GM12878 (cell line): ENCODE results near the gene KCNQ1OT1. TPM values are rescaled to one million over a fixed set of nuclear protein-coding genes. Genes with fewer than 3 reads are reported as not detected.

Source experiments
- BCL11A ChIP-seq: IDR thresholded peaks from 2 replicates; pipeline ENCODE4 v1.6.1; 2011; ENCODE audit warnings: low read depth, low read length
- CBX5 ChIP-seq: sonication (generic); IDR thresholded peaks from 2 replicates; pipeline ENCODE4 v1.6.1; 2016; ENCODE audit warnings: low read depth, moderate library complexity, mild to moderate bottlenecking, inconsistent platforms
- CHD2 ChIP-seq: IDR thresholded peaks from 2 replicates; pipeline ENCODE4 v1.6.1; 2011; ENCODE audit warnings: low read depth, low read length, improper control_type of control experiment, borderline replicate concordance
- GABPA ChIP-seq: IDR thresholded peaks from 2 replicates; pipeline ENCODE4 v1.6.1; 2014; ENCODE audit warnings: antibody characterized with exemption, low read depth, mild to moderate bottlenecking, inconsistent platforms
- JUND ChIP-seq: IDR thresholded peaks from 2 replicates; pipeline ENCODE4 v1.6.1; 2012; ENCODE audit warnings: low read depth, mild to moderate bottlenecking, low read length, improper control_type of control experiment, moderate library complexity
- MYB ChIP-seq: fragments of 150-350 bp; IDR thresholded peaks from 2 replicates; pipeline ENCODE4 v1.6.1; 2014; ENCODE audit warnings: mild to moderate bottlenecking, low read depth, low read length, borderline replicate concordance
- PRDM15 ChIP-seq: fragments of 450-650 bp; formaldehyde crosslinking; IDR thresholded peaks from 2 replicates; pipeline ENCODE4 v1.4.0; 2020; ENCODE audit warnings: mild to moderate bottlenecking, moderate library complexity
- RAD21 ChIP-seq: IDR thresholded peaks from 2 replicates; pipeline ENCODE4 v1.6.1; 2011; ENCODE audit warnings: mild to moderate bottlenecking, low read depth, low read length, moderate library complexity; ENCODE audit not compliant: insufficient read depth
- SKIL ChIP-seq: fragments of 450-650 bp; IDR thresholded peaks from 2 replicates; pipeline ENCODE4 v1.6.1; 2017; ENCODE audit warnings: mild to moderate bottlenecking, low read depth, inconsistent platforms; ENCODE audit not compliant: poor library complexity, severe bottlenecking
- SMARCA5 ChIP-seq: fragments of 450-650 bp; IDR thresholded peaks from 2 replicates; pipeline ENCODE4 v1.6.1; 2017; ENCODE audit warnings: mild to moderate bottlenecking
- ZBED1 ChIP-seq: IDR thresholded peaks from 2 replicates; pipeline ENCODE4 v1.6.1; 2016; ENCODE audit warnings: borderline replicate concordance
- ZNF274 ChIP-seq: IDR thresholded peaks from one replicate; pipeline ENCODE4 v1.8.0; 2011; ENCODE audit not compliant: insufficient read length, insufficient read depth
- ZSCAN29 ChIP-seq: fragments of 450-650 bp; IDR thresholded peaks from 2 replicates; pipeline ENCODE4 v1.6.1; 2017; ENCODE audit warnings: mild to moderate bottlenecking, moderate library complexity
- polyA plus RNA-seq, 11 experiments: library from polyadenylated mRNA; depleted of rRNA in 4 of 11; unstranded in 6 of 11; stranded (reverse) in 5 of 11; fragments of >200 nt; fragmentation: Nextera tagmentation in 4 of 11; fragmentation: Illumina TruSeq in 1 of 11; extraction: Ambion mirVana in 4 of 11; extraction: Trizol in 1 of 11; gene quantifications; 1 replicate in 1 of 11; 2 replicates in 10 of 11; pipeline versions ENCODE4 v1.2.1 to v1.2.3, GENCODE V29; 2011 to 2016; ENCODE audit warnings: inconsistent platforms in 2 of 11, missing spikeins in 2 of 11, low read depth in 1 of 11
- total RNA-seq, 4 experiments: library from RNA; depleted of rRNA in 3 of 4; stranded (reverse); fragments of >200 nt in 3 of 4; fragmentation: Illumina TruSeq in 1 of 4; extraction: Trizol in 1 of 4; gene quantifications; 2 replicates each; pipeline versions ENCODE4 v1.2.1 to v1.2.3, GENCODE V29; 2013 to 2021
- TF ChIP-seq, protein P1 (sequence below): IDR thresholded peaks from 2 replicates; pipeline ENCODE4 v1.6.1; 2012; ENCODE audit warnings: low read depth, low read length, improper control_type of control experiment

The KCNQ1OT1 gene
- total and polyA plus RNA-seq, 10 of the 15 experiments (the other 5 are each of a cell fraction or from before 2014, with no cell fraction given): 0.02 to 1.6 (median 0.41) TPM

DNA sequence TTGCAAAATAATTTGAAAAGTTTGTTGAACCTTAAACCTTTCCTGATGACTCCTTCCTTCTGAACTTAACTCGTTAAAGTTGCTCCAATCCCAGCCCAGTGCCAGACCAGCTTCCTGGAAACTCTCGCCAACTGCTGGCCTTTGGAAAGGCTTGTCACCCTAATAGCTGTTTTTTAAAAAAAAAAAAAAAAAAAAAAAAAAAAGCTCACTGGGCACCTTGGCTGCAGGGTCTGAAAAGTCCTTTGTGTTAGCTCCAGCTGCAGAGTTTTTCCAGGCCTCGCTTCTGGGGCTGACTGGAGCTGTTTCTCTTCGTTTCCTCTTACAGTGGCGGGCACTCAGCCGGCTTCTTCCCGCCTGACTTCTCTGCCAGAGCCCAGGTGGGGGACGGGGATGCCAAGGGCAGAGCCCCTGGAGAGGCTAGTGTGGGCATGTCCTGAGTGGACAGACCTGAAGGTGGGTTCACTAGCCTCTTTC is 25.1 kb downstream of the KCNQ1OT1 start (continued):
- TF ChIP-seq CHD2 (no peak), SKIL (no peak), ZNF274 (no peak), ZSCAN29 (no peak), GABPA (no peak), BCL11A (no peak), ZBED1 (no peak), JUND (no peak), RAD21 (no peak), MYB (no peak), SMARCA5 (no peak), PRDM15 (CRISPR knock-in tag) (no peak), CBX5 (no peak)
- TF ChIP-seq, protein P1, sequence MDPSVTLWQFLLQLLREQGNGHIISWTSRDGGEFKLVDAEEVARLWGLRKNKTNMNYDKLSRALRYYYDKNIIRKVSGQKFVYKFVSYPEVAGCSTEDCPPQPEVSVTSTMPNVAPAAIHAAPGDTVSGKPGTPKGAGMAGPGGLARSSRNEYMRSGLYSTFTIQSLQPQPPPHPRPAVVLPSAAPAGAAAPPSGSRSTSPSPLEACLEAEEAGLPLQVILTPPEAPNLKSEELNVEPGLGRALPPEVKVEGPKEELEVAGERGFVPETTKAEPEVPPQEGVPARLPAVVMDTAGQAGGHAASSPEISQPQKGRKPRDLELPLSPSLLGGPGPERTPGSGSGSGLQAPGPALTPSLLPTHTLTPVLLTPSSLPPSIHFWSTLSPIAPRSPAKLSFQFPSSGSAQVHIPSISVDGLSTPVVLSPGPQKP: no peak
